ENCODE results near the gene MED9.

DNA sequence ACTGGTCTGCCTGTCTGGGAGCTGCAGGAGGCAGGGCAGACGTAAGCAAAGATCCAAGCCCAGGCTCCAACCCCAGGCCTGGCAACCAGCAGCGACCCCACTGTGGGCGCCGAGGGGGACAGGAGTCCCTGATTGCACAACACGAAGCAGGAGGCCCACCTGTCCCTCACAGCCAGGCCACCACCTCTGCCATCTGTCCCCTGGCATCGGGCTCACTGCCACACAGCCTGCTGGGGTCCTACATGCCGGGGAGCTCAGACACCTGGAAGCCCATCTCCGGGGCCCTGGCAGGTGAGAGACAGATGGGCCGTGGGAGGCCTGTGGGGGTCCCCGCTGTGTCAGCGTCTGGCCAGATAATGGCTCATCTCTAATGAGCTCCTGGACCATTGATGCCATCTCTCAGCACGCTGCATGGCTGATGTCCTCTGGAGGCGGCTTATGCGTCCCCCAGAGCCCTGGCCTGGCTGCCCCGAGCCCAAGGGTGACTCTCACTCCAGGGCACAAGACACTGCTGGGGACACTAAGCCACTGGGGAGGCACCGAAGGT is 30.7 kb downstream of the MED9 start:
- no peak for TF ChIP-seq PHF8 (conservative IDR thresholded peaks at IDR 0.05; ENCODE audit: low read depth, low read length)
- TF ChIP-seq CBX8 (IDR thresholded peaks at IDR 0.05; ENCODE audit: borderline replicate concordance, low read depth, low read length), result no peak
- TF ChIP-seq POU5F1 (IDR thresholded peaks at IDR 0.05; ENCODE audit: low read depth, low read length), result no peak
- TF ChIP-seq, protein P1, sequence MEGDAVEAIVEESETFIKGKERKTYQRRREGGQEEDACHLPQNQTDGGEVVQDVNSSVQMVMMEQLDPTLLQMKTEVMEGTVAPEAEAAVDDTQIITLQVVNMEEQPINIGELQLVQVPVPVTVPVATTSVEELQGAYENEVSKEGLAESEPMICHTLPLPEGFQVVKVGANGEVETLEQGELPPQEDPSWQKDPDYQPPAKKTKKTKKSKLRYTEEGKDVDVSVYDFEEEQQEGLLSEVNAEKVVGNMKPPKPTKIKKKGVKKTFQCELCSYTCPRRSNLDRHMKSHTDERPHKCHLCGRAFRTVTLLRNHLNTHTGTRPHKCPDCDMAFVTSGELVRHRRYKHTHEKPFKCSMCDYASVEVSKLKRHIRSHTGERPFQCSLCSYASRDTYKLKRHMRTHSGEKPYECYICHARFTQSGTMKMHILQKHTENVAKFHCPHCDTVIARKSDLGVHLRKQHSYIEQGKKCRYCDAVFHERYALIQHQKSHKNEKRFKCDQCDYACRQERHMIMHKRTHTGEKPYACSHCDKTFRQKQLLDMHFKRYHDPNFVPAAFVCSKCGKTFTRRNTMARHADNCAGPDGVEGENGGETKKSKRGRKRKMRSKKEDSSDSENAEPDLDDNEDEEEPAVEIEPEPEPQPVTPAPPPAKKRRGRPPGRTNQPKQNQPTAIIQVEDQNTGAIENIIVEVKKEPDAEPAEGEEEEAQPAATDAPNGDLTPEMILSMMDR (IDR thresholded peaks at IDR 0.05; ENCODE audit: control extremely low read depth in 1 of 3, insufficient read depth in 1 of 3, low read depth in 1 of 3, low read length in 3 of 3), result no peak
- no peak for TF ChIP-seq SUZ12 (IDR thresholded peaks at IDR 0.05; ENCODE audit: low read length)
- no peak for TF ChIP-seq RAD21 (IDR thresholded peaks at IDR 0.05 in 1 of 2, conservative IDR thresholded peaks at IDR 0.05 in 1 of 2; ENCODE audit: low read depth in 2 of 2, low read length in 2 of 2)
- no peak for TF ChIP-seq POLR2AphosphoS5 (IDR thresholded peaks at IDR 0.05; ENCODE audit: low read depth, low read length)
- no peak for TF ChIP-seq RXRA (IDR thresholded peaks at IDR 0.05; ENCODE audit: insufficient read depth, low read depth, low read length)
- no peak for TF ChIP-seq EZH2 (IDR thresholded peaks at IDR 0.05; ENCODE audit: low read depth, low read length, severe bottlenecking)
- no peak for TF ChIP-seq POLR2A (IDR thresholded peaks at IDR 0.05; ENCODE audit: control extremely low read depth in 1 of 2, low read depth in 2 of 2, low read length in 2 of 2)
- TF ChIP-seq RFX5 (IDR thresholded peaks at IDR 0.05; ENCODE audit: borderline replicate concordance, low read depth, low read length), result no peak
